Stimulated activated CD8-positive, alpha-beta memory T cell treated with anti-CD3 and anti-CD28 coated beads, Interleukin-7, amount 100 ng/mL, for 4 hours (primary cell): Measurements from ENCODE around the gene PRPH2.
"Not testable (repeated sequence)": the region's sequence is repeated elsewhere in the genome, so short reads cannot be mapped to it uniquely, and the experiment has no call there.

ENCODE experiments used
- DNase-seq, 2 donors: peaks; one replicate each; pipeline ENCODE4 v3.0.0-alpha.2; 2020; ENCODE audit warnings: low read depth in 2 of 2

PRPH2 gene

DNA sequence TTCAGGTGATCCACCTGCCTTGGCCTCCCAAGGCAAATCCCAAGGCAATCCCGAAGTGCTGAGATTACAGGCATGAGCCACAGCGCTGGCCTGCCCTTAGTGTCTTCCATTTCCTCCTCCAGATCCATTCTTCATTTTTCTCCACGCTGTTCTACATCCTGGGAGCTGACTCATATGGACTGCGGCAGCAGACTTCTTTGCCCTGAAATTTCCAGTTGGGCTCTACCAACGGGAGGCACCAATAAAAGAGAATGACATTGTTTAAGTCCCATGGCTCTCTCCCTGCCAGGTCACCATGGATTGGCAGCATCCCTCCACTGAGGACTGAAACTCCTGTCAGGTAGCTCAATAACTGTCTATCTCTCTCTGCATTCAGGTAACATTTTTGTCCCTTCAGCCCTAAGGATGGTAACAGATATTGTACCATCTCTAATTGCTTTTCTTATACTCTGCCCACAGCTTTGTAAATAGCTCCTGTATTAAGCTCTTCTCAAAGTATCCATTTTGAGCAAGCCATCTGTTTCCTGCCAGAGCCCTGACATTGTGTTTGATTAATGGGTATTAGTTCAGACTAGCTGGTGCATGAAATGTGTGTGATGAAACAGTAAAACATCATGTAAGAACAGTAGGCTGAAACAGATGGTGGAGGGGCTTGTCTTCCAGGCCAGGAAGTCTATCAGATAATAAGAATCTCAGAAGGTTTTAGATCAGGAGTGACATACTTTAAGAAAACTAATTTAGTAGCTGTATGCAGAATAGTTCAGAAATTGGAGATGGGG is 19.9 kb upstream of the PRPH2 start:
- DNase-seq: no peak

DNA sequence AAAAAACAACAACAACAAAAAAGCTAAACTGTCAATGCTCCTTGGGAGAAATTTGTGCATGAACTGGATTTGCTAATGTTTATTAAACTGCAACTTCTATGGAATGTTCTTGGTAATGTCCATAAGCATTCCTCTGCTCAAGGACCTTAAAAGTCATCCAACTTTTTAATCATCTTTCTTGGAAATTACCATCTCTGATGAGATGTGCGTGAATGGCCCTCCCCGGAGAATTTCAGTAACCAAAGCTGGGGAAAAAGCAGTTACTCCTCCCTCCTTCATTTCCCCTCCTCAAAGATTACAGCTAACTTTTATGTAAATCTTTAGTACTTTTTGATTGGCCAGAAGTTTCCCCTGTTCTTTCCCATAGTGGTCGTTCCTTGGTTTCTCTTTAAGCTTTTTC is 18.3 kb upstream of the PRPH2 start:
- DNase-seq: no peak

DNA sequence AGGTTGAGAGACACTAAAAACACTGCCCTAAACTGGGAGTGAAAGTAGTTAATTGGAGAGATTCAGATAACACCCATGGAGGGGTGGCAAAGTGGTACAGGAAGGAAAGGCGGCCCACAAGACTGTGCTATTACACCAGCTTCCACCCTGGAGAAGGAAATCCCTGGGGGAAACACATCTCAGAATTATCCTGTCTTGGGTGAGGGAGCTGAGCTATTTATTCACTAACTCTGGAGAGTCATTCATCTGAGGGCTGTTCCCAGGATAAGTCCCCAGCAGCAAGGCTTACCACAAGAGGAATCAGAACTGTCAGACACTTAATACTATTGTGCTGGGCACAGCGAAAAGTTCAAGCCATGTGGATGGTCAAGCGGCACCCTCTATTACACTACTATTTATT is 13.6 kb upstream of the PRPH2 start:
- no peak for DNase-seq

DNA sequence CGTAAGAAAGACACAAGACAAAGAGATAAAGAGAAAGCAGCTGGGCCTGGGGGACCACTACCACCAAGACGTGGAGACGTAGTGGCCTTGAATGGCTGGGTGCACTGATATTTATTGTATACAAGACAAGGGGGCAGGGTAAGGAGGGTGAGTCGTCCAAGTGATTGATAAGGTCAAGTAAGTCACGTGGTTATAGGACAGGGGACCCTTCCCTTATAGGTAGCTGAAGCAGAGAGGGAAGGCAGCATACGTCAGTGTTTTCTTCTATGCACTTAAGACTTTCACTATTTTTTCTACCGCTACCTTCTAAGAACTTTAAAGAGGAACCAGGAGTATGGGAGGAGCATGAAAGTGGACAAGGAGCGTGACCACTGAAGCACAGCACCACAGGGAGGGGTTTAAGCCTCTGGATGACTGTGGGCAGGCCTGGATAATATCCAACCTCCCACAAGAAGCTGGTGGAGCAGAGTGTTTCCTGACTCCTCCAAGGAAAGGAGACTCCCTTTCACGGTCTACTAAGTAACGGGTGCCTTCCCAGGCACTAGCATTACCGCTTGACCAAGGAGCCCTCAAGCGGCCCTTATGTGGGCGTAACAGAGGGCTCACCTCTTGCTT is 11.6 kb upstream of the PRPH2 start:
- not testable (repeated sequence) for DNase-seq

DNA sequence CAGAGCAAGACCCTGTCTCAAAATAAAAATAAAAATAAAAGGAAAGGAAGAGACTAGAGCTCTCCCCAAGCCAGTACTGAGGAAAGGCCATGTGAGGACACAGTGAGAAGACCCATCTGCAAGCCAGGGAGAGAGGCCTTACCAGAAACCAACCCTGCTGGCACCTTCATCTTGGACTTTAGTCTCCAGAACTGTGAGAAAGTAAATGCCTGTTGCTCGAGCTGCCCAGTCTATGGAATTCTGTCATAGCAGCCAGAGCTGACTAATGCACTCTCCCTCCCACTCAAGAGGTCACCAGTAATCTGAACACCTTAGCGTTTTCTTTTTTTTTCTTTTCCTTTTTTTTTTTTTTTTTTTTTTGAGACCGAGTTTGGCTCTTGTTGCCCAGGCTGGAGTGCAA is 7.3 kb upstream of the PRPH2 start:
- DNase-seq: no peak

DNA sequence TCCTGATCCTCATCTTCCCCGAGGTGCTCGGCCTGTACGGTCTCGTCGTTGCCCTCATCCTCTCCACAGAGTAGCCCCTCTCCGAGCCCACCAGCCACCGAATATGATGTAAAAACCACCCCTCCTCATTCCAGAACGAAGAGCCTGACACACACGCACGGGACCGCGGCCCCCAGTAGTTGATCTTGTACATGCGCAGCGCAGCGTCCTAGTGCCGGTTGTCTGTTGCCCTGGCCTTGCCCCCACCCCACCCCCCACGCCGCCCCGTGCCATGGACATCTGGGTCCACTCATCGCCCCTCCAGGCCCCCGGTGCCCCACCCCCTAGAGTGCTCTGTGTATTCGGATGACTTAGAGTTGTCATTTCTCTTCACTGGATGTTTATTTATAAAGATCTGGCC is 5.2 kb upstream of the PRPH2 start:
- DNase-seq: no peak

DNA sequence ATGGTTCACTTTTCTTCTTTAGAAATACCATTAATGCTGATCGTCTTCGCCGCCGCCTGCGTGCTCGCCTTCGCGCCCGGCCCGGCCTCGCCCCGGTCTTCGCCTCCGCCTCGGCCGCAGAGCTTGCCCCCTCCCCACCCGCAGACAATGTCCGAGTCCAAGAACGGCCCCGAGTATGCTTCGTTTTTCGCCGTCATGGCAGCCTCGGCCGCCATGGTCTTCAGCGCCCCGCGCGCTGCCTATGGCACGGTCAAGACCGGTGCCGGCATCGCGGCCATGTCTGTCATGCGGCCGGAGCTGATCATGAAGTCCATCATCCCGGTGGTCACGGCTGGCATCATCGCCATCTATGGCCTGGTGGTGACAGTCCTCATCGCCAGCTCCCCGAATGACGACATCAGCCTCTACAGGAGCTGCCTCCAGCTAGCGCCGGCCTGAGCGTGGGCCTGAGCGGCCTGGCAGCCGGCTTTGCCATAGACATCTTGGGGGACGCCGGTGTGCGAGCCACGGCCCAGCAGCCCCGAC is 4.8 kb upstream of the PRPH2 start:
- no peak for DNase-seq

DNA sequence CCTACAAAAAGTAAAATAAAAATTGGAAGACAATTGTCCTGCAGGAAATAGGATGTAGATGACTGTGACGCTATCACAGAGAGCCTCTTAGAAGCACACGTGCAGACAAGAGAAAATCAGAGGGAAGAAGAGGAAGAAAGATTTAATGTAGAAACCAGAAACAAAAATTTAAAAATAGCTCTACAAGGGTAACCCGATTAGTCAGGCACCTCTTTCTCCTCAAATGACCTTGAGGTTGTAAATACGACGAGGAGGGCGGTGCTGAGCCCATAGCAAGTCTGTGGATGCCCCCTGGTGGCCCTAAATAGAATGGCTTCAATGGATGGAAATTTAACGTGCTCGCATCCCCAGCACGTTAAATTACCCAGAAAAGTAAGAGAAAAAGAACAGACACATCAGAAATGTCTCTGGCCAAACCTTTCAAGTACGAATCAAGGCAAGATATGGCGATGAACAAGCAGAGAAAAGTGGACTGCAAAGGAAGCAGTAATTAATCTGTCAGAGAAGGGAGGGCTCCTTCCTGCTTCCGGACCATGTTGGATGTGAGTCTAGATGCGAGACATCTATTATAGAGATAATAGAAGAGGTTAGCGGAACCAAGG is 4.2 kb upstream of the PRPH2 start:
- peak; percentile 55 to 66 for DNase-seq

DNA sequence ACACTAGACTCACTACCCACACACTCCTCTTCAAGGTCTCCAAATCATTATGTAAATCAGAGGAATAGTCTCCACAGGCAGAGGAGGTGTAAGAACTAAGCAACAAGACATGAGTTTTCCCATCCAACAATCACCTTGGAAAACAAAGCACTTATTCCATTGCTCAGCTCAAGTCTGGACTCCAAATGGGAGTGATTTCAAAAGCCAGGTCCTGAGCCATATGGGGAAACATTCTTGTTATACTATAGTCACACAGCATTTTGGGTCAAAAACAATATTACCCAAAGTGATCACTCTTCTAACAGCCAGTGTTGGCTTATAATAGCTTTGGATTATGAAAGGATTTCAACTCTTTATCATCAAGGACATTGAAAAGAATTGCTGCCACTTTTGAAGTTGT is 3.6 kb upstream of the PRPH2 start:
- no peak for DNase-seq

DNA sequence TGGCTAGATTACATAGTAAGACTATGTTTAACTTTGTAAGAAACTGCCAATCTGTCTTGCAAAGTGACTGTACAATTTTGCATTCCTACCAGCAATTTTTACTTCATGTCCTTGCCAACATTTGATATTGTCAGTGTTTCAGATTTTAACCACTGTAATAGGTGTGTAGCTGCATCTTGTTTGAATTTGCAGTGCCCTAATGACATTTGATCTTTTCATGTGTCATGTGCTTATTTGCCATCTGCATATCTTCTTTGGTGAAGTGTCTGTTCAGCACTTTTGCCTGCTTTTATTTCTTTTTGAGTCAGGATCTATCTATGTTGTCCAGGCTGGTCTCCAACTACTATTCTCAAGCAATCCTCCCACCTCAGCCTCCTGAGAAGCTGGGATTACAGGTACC is 2.4 kb upstream of the PRPH2 start:
- DNase-seq: no peak

DNA sequence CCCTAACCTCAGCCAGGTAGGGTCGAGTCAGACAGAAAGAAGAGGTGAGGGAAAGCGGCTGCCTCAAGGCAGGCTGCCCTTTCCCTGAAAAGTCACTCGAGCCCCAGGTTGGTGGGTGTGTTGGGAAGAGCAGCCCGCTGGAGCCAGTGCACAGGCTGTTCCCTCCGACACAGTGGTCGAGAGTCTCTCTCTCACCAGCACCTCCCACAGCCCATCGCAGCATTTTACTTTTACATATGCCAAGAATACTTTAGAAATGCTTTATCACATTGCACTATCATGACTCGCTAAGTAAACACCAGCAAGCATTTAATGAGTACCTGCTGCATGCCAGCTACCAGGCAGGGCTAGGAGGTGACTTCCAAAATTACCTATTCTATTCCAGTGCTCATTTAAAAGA is 1.7 kb downstream of the PRPH2 start:
- no peak for DNase-seq

DNA sequence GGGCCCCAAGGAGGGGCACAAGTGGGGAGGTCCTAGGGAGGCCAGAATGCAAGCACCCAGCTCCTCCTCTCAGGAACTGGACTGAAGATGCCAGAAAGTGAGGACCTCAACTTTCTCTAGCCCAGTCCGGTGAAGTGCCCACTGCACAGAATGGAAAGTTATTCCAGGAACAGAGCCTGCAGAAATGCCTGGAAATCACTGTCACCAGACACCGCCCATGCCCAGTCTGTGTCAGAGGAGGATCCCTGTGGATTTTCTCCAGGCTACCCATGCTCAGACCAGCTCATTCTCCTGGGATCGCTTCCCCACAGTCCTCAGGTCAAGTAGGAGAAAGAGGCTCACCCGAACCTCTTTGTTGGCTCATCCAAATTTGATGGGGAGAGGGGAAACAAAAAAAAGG is 6.5 kb downstream of the PRPH2 start:
- DNase-seq: no peak

DNA sequence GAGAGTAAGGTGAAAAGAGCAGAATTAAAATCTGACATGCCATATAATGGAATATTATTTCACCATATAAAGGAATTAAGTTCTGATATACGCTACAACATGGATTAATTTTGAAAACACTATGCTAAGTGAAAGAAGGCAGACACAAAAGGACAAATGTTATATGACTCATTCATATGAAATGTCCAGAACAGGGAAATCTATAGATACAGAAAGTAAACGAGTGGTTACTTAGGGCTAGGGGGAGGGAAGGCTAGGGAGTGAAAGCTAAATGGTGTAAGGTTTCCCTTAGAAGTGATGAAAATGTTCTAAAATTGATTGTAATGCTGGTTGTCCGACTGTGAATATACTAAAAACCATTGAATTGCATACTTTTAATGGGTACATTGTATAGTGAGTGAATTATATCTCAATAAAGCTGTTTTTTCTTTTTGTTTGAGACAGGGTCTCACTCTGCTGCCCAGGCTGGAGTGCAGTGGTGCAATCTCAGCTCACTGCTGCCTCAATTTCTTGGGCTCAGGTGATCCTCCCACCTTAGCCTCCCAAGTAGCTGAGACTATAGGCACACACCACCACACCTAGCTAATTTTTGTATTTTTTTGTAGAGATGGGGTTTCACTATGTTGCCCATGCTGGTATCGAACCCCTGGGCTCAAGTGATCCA is 8.2 kb downstream of the PRPH2 start:
- no peak for DNase-seq

DNA sequence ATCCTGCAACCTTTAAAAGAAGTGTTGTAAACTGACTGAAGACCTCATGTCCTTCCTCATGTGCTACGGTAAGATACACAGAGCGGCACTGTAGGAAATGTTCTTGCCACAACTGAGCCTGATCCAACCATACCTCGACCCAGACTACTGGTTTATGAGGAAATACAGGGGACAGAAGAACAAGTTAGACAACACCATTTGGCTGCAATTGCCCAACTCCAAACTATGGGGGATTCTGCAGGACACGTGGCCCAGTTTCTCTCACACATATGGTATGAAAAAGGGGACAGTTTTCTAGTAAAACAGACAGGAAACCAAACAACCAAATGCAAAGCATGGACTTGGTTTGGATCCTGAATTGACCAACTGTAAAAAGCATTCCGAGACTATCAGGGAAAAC is 10.5 kb downstream of the PRPH2 start:
- DNase-seq: no peak

DNA sequence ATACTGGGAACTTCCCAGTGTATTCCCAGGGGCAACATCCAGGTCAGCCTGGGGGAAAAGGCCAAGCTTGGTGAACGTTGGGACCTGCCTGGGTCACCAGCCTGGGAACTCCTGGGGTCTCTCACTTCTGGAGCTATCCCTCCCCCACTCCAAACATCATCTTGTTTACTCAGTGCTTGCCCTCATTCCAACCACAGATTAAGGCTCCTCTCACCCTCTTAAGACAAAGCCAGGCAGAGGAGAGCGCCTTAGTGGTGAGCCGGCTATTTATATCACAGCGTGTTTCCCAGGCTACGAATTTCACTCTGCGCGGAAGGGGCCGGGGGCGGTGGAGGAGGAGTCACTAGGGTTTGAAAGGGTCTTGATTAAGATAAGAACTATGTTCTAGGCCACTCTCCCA is 12.1 kb downstream of the PRPH2 start:
- DNase-seq: no peak

DNA sequence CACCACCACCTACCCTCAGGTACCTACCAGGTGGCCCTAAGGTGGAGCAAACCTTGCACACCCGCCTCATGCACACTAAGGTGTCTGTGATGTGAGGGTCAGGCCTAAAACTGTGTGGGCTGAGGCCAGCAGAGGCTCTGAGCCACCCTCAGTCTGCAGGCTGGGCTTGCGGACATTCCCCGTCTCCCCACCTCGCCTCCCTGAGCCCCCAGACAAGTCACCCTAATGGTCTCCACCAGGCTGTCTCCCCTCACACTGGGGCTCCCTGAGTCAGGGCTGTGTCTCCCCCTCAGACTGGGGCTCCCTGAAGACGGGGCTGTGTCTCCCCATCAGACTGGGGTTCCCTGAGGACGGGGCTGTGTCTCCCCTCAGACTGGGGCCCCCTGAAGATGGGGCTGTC is 12.5 kb downstream of the PRPH2 start:
- DNase-seq: no peak

DNA sequence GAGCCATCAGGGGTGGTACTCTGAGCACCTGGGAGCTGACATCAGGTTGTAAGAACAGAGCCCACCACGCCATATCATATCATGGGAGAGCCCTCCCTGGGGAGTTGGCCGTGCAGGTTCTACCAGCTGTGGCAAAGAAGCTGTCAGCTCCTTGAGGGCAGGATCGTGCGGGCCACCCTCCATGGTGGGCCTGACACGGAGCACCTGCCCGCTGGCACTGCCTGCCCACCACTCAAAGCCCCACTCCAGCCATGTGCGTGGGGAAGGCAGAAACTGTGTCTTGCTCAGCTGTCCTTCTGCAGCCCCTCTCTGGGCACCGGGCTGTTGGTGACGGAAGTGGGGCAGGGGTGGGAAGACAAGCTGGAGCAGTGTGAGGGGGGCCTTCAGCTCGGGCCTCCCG is 14.3 kb downstream of the PRPH2 start:
- DNase-seq: no peak

DNA sequence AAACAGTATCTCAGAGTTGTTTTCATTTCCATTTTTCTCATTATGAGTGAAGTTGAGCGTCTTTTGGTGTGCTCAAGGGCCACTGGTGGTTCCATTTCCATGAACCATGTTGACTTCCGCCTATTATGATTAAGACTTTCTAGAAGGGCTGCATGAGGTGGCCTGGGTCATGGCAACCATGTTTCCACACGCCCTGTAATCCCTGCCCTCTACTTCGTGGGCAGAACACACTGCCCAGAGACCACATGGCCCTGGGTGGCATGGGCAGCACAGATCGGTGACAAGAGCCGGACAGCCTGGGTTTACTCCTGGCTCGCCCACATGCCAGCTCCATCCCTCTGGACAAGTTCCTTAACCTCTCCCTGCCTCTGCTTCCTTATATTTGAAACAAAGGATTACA is 14.8 kb downstream of the PRPH2 start:
- no peak for DNase-seq

DNA sequence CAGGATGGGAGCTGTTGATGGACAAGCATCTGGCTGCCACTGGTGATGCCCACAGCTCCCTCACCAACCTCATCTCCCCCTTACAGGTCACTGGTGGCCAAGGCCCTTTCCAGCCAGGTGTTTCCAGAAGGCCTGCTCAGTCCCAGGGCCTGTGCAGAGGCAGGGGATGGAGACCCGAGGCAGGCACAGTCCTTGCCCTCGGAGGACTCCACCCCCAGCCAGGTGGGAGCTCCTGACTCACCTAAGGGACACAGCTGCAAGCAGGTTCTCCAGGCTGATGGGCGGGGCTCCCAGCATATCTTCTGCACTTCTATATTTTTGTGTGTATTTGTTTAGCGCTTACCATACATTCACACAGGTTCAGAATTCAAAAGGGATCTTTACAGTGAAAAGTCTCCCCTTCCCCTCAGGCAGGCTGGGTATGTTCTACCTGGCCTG is 17.4 kb downstream of the PRPH2 start:
- no peak for DNase-seq

DNA sequence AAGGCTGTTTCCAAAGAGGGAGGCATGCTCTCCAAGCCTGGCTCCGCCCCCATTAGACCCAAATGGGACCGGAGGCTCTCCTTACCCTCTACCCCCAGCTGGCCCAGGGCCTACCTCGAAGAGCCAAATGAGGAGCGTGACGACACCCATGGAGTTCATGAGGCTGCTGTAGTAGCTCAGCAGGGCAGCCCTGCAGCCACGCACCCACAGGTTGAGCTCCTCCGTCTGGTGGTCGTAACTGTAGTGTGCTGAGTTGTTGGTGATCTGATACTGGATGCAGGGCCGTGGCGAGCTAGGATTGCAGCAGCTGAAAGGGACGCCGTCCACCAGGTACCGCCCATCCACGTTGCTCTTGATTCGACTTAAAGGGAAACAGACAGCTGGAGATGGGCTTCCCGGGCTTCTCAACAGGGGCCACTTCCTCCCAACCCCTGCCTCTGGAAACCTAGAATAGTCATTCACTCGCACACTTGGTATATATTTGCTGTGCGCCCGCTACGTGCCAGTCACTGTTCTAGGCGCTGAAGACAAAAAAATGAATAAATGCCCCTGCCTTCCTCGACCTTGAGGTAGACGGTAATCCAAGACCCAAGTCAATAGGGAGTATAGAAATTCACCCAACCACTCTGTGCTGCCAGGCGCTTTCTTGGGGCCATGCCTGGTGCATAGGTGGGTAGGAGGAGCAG is 18.0 kb downstream of the PRPH2 start:
- no peak for DNase-seq

DNA sequence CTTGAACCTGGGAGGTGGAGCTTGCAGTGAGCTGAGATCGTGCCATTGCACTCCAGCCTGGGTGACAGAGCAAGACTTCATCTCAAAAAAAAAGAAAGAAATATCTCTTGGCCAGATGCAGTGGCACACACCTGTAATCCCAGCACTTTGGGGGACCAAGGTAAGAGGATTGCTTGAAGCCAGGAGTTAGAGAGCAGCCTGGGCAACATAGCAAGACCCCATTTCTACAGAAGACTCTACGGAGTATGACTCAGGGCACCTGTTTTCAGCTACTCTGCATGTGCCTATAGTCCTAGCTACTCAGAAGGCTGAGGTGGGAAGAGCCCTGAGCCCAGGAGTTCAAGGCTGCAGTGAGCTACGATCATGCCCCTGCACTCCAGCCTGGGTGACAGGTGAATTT is 19.6 kb downstream of the PRPH2 start:
- DNase-seq: not testable (repeated sequence)

DNA sequence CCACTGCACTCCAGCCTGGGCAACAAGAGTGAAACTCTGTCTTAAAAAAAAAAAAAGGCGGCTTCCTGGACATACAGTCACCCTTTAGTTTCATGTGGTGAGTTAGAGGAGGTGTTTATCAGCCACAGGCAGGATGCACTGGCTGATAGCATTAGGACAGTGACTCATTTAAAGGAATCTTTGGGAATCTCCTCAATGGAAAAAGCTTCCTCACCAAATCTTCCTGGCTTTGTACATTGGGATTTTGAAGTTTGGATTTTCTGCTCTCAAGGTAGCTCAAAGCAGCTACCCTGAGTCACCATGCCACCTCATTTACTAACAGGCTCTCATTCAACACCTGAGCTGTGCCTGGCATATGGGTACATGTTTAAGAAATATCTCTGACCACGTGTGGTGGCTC is 20.2 kb downstream of the PRPH2 start:
- DNase-seq: no peak
